ENCODE results near the gene AOX1. TPM values are rescaled to one million over a fixed set of nuclear protein-coding genes. Genes with fewer than 3 reads are reported as not detected.

AOX1 gene
- total and polyA plus RNA-seq, 9 of the 15 experiments (the other 6 are each of a cell fraction or from before 2014, with no cell fraction given), result 0.10 to 0.55 (median 0.20) TPM; not detected in 6

DNA sequence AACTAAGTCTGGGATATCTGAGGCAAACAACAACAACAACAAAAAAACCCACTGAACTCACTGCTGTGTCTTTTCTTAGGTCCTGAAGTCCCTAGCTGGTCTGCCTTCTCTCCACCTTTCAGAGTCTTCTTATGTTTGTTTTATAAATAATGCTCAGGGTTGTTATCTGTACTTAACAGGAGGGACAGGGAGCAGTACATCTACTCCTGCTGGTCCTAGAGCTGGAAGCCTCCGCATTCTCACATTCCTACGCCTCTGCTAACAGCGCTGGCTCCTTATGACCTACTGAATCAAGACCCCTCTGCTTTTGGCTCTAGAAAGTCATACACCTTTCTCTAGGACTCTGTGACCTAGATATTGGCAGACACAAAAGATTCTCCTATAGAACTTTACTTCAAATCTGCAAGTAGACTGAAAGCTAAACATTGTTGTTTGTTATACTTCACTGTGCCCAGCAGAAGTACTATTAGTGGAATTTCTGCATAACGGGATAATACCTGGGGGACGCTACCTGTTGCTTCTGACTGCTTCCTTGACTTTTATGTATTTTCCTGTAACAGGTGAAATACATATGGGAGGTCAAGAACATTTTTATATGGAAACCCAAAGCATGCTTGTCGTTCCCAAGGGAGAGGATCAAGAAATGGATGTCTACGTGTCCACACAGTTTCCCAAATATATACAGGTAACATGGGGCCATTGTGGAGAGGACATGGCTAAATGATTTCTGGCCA, 48.6 kb downstream of the AOX1 start (continued):
- TF ChIP-seq MLX (CRISPR knock-in tag; conservative IDR thresholded peaks at IDR 0.05) (no peak), ZNF655 (CRISPR knock-in tag; IDR thresholded peaks at IDR 0.05) (no peak), NBN (IDR thresholded peaks at IDR 0.05; ENCODE audit: low read depth) (no peak), CBFA2T3 (IDR thresholded peaks at IDR 0.05) (peak; percentile 60), U2AF2 (optimal IDR thresholded peaks at IDR 0.05; ENCODE audit: low read depth, low read length) (no peak), HMG20A (CRISPR knock-in tag; conservative IDR thresholded peaks at IDR 0.05) (no peak), ZKSCAN8 (CRISPR knock-in tag; IDR thresholded peaks at IDR 0.05) (no peak), RBM39 (optimal IDR thresholded peaks at IDR 0.05; ENCODE audit: low read depth, low read length) (no peak), SMARCC2 (IDR thresholded peaks at IDR 0.05; ENCODE audit: low read depth) (no peak), SMARCB1 (IDR thresholded peaks at IDR 0.05; ENCODE audit: insufficient read length, low read depth) (no peak), CBX8 (IDR thresholded peaks at IDR 0.05; ENCODE audit: borderline replicate concordance, extremely low read depth, low read depth, low read length, poor library complexity, severe bottlenecking) (peak; percentile 70), SUPT5H (IDR thresholded peaks at IDR 0.05) (no peak)
- TF ChIP-seq, protein P1, sequence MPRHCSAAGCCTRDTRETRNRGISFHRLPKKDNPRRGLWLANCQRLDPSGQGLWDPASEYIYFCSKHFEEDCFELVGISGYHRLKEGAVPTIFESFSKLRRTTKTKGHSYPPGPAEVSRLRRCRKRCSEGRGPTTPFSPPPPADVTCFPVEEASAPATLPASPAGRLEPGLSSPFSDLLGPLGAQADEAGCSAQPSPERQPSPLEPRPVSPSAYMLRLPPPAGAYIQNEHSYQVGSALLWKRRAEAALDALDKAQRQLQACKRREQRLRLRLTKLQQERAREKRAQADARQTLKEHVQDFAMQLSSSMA (CRISPR knock-in tag; IDR thresholded peaks at IDR 0.05), result no peak

Measured in K562 (cell line).